SIG-M5 treated with dmso at 0.1 percent for 504 hours (cell line): ENCODE measurements around the gene ZNF664.

Experiments
- DNase-seq: peaks from one replicate; lab custom pipeline; 2025; ENCODE audit not compliant: unreplicated experiment; lab: John Stamatoyannopoulos, UW

Gene ZNF664

GRCh38 chr12:124049451-124050094 is 76.6 kb downstream of the ZNF664 start:
- DNase-seq = no peak

- no peak for DNase-seq
These were observed 80.8 kb downstream of the ZNF664 start for GRCh38 chr12:124053851-124054250.

DNA sequence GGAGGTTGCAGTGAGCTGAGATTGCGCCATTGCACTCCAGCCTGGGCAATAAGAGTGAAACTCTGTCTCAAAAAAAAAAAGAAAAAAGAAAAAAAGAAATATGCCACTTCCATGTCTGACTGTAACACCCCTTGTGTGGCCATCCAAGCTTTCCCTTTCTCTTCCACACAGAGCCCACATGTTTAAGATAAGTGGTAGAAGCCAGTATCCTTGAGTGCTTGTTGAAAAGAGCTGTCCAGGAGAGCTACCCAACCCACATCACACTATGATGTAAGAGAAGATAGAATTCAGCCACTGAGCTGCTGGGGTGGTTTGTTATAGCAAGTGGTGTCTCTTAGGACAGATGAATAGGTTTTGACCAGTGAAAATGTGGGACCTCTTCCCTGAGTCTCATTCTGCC is 82.1 kb downstream of the ZNF664 start:
- no peak for DNase-seq

DNA sequence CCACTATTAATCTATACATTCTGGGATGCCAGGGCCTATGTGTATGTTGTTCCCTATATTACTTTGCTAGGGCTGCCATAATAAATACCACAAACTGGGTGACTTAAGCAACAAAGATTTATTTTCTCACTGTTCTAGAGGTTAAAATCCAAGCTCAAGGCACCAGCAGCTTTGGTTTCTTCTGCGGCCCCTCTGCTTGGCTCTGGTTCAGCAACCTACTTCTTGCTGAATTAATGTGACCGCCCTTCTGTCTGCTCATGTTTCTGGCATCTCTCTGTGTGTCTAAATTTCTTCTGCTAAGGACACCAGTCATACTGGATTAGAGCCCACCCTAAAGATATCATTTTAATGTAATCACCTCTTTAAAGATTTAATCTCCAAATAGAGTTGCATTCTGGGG is 84.7 kb downstream of the ZNF664 start:
- no peak for DNase-seq

DNA sequence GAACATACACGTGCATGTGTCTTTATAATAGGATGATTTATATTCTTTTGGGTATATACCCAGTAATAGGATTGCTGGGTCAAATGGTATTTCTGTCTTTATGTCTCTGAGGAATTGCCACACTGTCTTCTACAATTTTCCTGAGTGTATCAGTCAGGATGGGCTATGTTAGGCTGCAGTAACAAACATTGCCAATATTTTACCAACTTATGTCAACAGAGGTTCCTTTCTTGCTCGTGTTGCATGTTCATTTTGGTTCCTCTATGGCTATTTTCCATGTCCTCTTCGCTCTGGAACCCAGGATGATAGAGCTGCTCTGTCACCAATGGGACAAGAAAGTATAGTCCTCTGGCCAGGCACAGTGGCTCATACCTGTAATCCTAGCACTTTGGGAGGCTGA is 86.7 kb downstream of the ZNF664 start:
- DNase-seq = no peak
